Motor neuron (in vitro differentiated cells): ENCODE measurements around the gene TAF12. TPM values are rescaled to one million over a fixed set of nuclear protein-coding genes. Genes with fewer than 3 reads are reported as not detected.
"Not testable (repeated sequence)": the region's sequence is repeated elsewhere in the genome, so short reads cannot be mapped to it uniquely, and the experiment has no call there.

Source experiments
- ATAC-seq, 8 experiments: fragments of 200-7000 bp; cut with Tn5 transposase; replicated peaks in 6 of 8; 2 replicates each; pipeline ENCODE4 v1.8.0; 2021; ENCODE audit warnings: mild to moderate bottlenecking in 8 of 8, moderate library complexity in 8 of 8
- H3K27ac ChIP-seq, 2 donors: fragments of 250-450 bp; sonication (Bioruptor Pico); 2 replicates each; pipeline ENCODE4 v1.9.0; 2021; ENCODE audit warnings: antibody characterized with exemption in 2 of 2, mild to moderate bottlenecking in 2 of 2, moderate library complexity in 1 of 2
- H3K4me1 ChIP-seq, 2 donors: fragments of 250-450 bp; sonication (Bioruptor Pico); replicated peaks in 1 of 2; 2 replicates each; pipeline ENCODE4 v1.6.1; 2021; ENCODE audit warnings: antibody characterized with exemption in 2 of 2, mild to moderate bottlenecking in 2 of 2, moderate library complexity in 1 of 2
- H3K4me3 ChIP-seq, 5 donors: fragments of 250-450 bp; sonication (Bioruptor Pico); 2 replicates each; pipeline ENCODE4 v1.9.0; 2021; ENCODE audit warnings: antibody characterized with exemption in 5 of 5, mild to moderate bottlenecking in 5 of 5, moderate library complexity in 4 of 5
- WGBS, 10 experiments: fragments of 450-650 bp; shearing (Covaris generic); methylation state at CpG; one replicate each; pipeline ENCODE4 v1.0.0; 2022; 5-methylcytosine and 5-hydroxymethylcytosine counted together
- in situ Hi-C, 9 experiments: fragments of 400-800 bp; cut with MboI; loops; one replicate each; pipeline ENCODE4 v1.15.0; 2021; ENCODE audit warnings: low sequenced_read_pairs in 9 of 9, low pct_unique_long_range_greater_than_20kb in 2 of 9; ENCODE audit not compliant: unreplicated experiment in 9 of 9
- total RNA-seq, 8 experiments: library from RNA; unstranded; fragments of 300-600 nt; gene quantifications; 2 replicates each; pipeline versions ENCODE4 v1.2.3 to v1.2.4, GENCODE V29; 2022

The TAF12 gene
- total RNA-seq, 8 experiments from 2014 or later, result 33.9 to 64.4 (median 43.2) TPM

GRCh38 chr1:28592321-28593071 is 50.4 kb downstream of the TAF12 start:
- Histone ChIP-seq H3K27ac (no peak overlapping the region), H3K4me3 (peak overlapping the region; percentile 22 to 41 (median 36)), H3K4me1 (peaks cover 4 to 6% of the 10 kb centered on the region in 2 donors)
- in situ Hi-C loops, result loop anchor here in 1 of 9 experiments (25.0 kb wide), 1 partner anchor 230 kb away; the partner anchor contains the start of gene PHACTR4
- ATAC-seq, result peak; percentile 54 to 70 (median 58)
- WGBS, 10 experiments, result 22 to 83% (median 59%) methylated on average over 1 to 4 of the region's 81 CpGs; no CpG with 5 or more reads in 6 of the 10 experiments

DNA sequence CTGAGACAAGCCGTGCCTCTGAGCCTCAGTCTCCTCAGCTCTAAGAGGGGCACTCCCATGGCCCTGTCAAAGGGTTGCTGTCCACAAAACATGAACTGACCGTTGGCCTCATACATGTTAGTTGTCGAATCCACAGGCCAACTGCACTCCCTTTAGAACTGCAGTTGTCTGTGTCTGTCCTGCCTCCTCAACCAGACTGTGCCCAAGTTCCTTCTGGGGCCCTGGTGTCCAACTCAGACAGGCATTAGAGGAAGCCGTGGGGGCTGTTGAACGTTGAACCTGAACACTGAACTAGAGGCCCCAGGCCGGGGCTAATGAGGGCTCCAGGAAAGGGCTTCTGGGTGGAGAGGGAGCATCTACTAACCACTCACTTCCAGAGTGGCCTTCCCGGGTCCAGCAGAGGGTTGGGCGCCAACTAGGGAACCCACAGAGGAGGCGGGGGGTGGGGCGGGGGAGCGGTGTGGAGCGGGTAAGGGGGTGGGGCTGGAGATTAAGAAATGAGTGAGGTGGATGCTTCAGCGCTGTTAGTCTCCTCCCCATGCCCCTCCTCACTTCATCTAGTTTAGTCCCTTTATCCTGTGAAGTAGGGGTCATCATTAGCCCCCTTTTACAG is 51.1 kb downstream of the TAF12 start, which contains the start of gene RAB42:
Gene RAB42, plus strand, starts transcription at position 558 of the 613 bp plus-strand sequence. CDS start 247 bp downstream, outside the sequence.
- ATAC-seq, result peak; percentile 4 to 53 (median 48)
- in situ Hi-C loops, result loop anchor here in 1 of 9 experiments (25.0 kb wide), 1 partner anchor 230 kb away; the partner anchor contains the start of gene PHACTR4
- Histone ChIP-seq H3K4me3 (peak within 1 kb of the TSS; percentile 22 to 41 (median 36)), H3K4me1 (peaks cover 4 to 6% of the 10 kb centered on the region in 2 donors), H3K27ac (no peak within 1 kb of the TSS)
- 46 to 90% (median 60%) methylated on average over 1 to 7 of the region's 13 CpGs; no CpG with 5 or more reads in 3 of the 10 experiments for WGBS, 10 experiments

DNA sequence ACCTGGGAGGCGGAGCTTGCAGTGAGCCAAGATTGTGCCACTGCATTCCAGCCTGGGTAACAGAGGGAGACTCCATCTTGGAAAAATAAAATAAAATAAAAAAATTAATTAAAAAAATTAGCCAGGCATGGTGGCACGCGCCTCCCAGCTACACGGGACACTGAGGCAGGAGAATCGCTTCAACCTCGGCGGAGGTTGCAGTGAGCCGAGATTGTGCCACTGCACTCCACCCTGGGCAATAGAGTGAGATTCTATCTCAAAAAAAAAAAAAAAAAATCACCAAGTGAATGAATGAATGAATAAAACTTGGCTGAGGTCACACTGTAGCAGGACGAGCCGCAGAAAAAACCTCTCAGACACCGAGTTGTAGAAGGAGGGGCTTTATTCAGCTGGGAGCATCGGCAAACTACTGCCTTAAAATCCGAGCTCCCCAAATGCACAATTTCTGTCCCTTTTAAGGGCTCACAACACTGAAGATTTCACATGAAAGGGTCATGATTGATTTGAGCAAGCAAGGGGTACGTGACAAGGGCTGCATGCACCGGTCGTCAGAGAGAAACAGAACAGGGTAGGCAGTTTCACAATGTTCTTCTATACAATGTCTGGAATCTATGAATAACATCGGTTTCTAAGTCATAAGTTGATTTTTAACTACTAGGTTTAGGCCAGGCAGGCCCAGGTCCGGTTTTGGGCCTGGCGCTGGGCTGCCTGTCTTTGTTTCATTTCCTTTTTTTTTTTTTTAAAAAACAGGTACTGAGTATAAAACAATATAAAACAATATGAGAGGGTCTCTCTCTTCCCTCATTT is 56.1 kb downstream of the TAF12 start:
- not testable (repeated sequence) for H3K27ac ChIP-seq, H3K4me1 ChIP-seq, H3K4me3 ChIP-seq, ATAC-seq
- in situ Hi-C loops, result loop anchor here in 1 of 9 experiments (25.0 kb wide), 1 partner anchor 224 kb away; the partner anchor contains the start of gene PHACTR4
- WGBS, 10 experiments, result 83 to 100% (median 93%) methylated on average over 2 to 18 of the region's 19 CpGs

DNA sequence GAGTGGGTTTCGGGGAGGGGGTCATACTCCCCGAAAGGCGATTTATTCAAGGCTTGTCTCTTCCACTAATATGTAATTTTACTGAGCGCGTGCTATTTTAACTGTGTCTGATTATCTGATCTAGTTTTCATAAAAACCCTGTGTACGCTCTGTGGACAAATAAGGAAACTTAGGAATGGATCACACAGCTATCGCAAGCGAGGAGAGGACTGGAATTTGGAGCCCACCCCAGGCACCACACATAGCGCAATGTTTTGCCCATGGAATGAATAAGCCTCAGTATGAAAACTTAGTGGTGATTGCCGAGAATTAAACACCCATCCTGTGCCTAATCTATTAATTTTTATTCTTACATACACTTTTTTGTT is 60.6 kb downstream of the TAF12 start:
- Histone ChIP-seq H3K4me3 (peak overlapping the region; percentile 72 to 96 (median 76)), H3K4me1 (peaks cover 11 to 12% of the 10 kb centered on the region in 2 donors), H3K27ac (no peak overlapping the region)
- in situ Hi-C loops, result loop anchor here in 1 of 9 experiments (25.0 kb wide), 1 partner anchor 220 kb away; the partner anchor contains the start of gene PHACTR4
- 0 to 34% (median 7%) methylated on average over 2 to 10 of the region's 10 CpGs; no CpG with 5 or more reads in 2 of the 10 experiments for WGBS, 10 experiments
- peak in 3 of 8 experiments; percentile 13 to 39 (median 14) for ATAC-seq

DNA sequence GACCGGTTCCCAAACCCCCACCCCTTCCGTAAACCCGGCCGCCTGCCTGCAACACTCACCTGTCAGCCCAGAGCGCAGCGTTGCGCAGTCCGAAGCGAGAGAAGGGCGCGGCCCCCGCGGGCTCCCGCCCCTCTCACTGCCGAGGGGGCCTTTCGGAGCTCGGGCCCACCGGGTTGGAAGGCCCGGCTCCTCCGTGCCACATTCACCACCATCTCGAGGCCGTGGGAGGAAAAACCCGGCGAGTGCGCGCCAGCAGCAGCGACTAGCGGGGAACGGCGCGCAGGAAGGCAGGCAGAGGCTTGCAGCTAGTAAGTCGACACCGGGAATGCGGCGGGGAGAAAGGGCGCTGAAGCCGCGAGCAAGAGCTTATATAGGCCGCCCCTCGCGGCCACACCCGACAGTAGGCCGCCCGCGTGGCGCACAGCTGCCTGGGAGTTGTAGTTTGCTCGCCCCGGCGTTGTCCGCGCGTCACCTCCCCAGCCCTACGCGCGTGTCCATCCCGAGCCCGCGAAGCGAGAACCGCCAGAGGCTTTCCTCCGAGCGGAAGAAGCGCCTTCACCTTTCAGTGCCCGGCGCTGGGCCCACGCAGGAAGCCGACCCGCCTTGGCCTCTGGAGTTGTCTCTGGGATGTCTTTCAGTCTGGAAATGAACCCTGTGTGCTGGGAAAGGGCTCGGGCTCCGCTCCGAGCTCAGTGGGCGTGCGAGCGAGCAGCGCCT is 61.2 kb downstream of the TAF12 start:
- H3K27ac ChIP-seq, result peak overlapping the region; percentile 59 to 76
- peaks cover 11 to 12% of the 10 kb centered on the region in 2 donors for H3K4me1 ChIP-seq
- H3K4me3 ChIP-seq, result peak overlapping the region; percentile 72 to 96 (median 76)
- in situ Hi-C loops, result loop anchor here in 1 of 9 experiments (25.0 kb wide), 1 partner anchor 219 kb away; the partner anchor contains the start of gene PHACTR4
- peak; percentile 86 to 97 (median 96) for ATAC-seq
- WGBS, 10 experiments, result 0 to 1% (median 0%) methylated on average over 2 to 30 of the region's 75 CpGs; no CpG with 5 or more reads in 6 of the 10 experiments

DNA sequence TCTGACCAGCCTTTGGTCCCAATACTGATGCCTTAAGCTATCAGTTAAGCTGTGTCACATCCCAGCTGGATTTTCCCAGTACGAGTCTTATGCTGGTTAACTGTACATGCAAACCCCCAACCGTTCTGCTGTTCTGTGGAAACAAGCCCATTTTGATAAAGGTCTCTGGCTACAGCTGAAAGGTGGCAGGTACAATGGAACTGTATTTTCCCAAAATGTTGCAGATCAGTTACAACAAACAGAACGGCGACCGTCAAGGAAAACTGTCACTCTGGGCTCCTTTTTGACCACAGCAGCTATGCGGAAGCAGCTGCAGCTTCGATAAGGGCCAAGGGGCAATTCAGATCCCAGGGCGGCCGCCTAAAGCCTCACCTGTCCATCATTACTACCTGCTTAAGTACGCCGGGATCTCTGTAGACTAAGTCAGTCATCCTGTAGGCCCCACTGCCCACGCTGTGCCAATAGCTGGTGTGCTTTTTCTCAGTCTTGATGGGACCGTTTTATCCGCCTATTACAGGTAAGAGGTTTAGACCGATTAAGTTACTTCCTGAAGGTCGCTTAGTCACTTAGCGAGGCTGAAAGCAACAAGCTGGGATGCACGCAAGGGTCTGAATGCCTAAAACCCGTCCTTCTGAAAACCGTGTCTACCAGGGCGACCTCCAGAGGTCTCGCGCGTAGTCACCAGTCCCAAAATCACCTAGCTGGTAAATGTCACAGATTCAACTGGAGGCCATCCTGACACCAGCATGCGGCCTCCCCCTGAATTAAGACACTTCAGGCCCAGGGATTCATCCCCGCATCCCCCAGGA is 61.9 kb downstream of the TAF12 start:
- ATAC-seq, result peak in 3 of 8 experiments; percentile 1 to 41 (median 3)
- Histone ChIP-seq H3K4me1 (peaks cover 11 to 12% of the 10 kb centered on the region in 2 donors), H3K4me3 (peak overlapping the region; percentile 72 to 96 (median 76)), H3K27ac (peak overlapping the region; percentile 59 to 76)
- 0 to 3% (median 1%) methylated on average over 3 to 20 of the region's 26 CpGs; no CpG with 5 or more reads in 2 of the 10 experiments for WGBS, 10 experiments
- in situ Hi-C loops, result loop anchor here in 1 of 9 experiments (25.0 kb wide), 1 partner anchor 219 kb away; the partner anchor contains the start of gene PHACTR4

- no peak overlapping the region for H3K27ac ChIP-seq
- in situ Hi-C loops, result loop anchor here in 1 of 9 experiments (25.0 kb wide), 1 partner anchor 217 kb away; the partner anchor contains the start of gene PHACTR4
- H3K4me3 ChIP-seq, result no peak overlapping the region
- ATAC-seq, result no peak
- H3K4me1 ChIP-seq, result peaks cover 11 to 12% of the 10 kb centered on the region in 2 donors
- WGBS, 10 experiments, result 43 to 100% (median 86%) methylated on average over 1 of the region's 1 CpG; no CpG with 5 or more reads in 3 of the 10 experiments
Measured at GRCh38 chr1:28579401-28579800, 63.5 kb downstream of the TAF12 start.

DNA sequence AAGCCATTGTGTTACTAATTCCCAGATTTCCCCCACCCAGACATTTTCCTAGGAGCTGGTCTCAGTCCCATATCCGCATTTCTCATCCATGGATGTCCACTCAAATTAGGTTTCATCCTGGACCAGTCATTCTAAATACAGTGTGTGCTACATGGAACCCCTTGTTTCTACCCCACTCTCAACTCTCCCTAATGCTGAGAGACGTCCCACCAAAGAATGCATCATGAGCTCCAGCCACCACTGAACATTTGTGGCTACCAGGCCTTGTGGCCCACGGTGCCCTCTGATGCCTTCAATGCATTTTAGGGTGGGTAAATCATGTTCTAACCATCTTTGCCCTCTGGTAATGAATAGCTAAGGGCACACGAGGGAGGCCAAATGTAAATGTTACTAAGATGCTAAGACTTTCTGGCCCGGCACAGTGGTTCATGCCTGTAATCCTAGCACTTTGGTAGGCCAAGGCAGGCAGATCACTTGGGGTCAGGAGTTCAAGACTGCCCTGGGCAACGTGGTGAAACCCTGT is 64.1 kb downstream of the TAF12 start:
- ATAC-seq, result no peak
- peaks cover 11 to 12% of the 10 kb centered on the region in 2 donors for H3K4me1 ChIP-seq
- in situ Hi-C loops, result loop anchor here in 1 of 9 experiments (25.0 kb wide), 1 partner anchor 216 kb away; the partner anchor contains the start of gene PHACTR4
- no peak overlapping the region for H3K27ac ChIP-seq
- H3K4me3 ChIP-seq, result no peak overlapping the region
- 40 to 100% (median 85%) methylated on average over 2 to 6 of the region's 6 CpGs; no CpG with 5 or more reads in 4 of the 10 experiments for WGBS, 10 experiments

GRCh38 chr1:28577738-28578536 is 64.9 kb downstream of the TAF12 start:
- peaks cover 11 to 12% of the 10 kb centered on the region in 2 donors for H3K4me1 ChIP-seq
- in situ Hi-C loops, result loop anchor here in 1 of 9 experiments (25.0 kb wide), 1 partner anchor 216 kb away; the partner anchor contains the start of gene PHACTR4
- H3K4me3 ChIP-seq, result no peak overlapping the region
- no peak for ATAC-seq
- 57 to 100% (median 90%) methylated on average over 1 to 6 of the region's 6 CpGs; no CpG with 5 or more reads in 3 of the 10 experiments for WGBS, 10 experiments
- no peak overlapping the region for H3K27ac ChIP-seq

- ATAC-seq, result no peak
Measured at GRCh38 chr1:28577052-28577678, 65.7 kb downstream of the TAF12 start.

More at GRCh38 chr1:28577052-28577678, 65.7 kb downstream of the TAF12 start:
- 71 to 100% (median 94%) methylated on average over 1 of the region's 1 CpG; no CpG with 5 or more reads in 6 of the 10 experiments for WGBS, 10 experiments
- Histone ChIP-seq H3K27ac (no peak overlapping the region), H3K4me3 (no peak overlapping the region), H3K4me1 (peaks cover 11 to 12% of the 10 kb centered on the region in 2 donors)
- in situ Hi-C loops, result loop anchor here in 1 of 9 experiments (25.0 kb wide), 1 partner anchor 215 kb away; the partner anchor contains the start of gene PHACTR4
